Tibial nerve (tissue), 4 donors: Measurements from ENCODE around the gene COL4A1. TPM values are rescaled to one million over a fixed set of nuclear protein-coding genes. Genes with fewer than 3 reads are reported as not detected.
A peak's percentile ranks its signal among the peaks of the same experiment; 100 is the strongest.

Source experiments
- DNase-seq, 2 donors: peaks; one replicate each; pipeline ENCODE4 v3.0.0-alpha.2; 2019; ENCODE audit warnings: low spot score in 2 of 2
- H3K27ac ChIP-seq, 4 donors: fragments of 200-600 bp; sonication (generic) in 3 of 4; one replicate each; pipeline ENCODE4 v1.5.1; 2017 to 2019; ENCODE audit warnings: mild to moderate bottlenecking in 1 of 4
- H3K27me3 ChIP-seq, 2 donors: fragments of 200-600 bp; sonication (generic) in 1 of 2; one replicate each; pipeline versions ENCODE4 v1.5.1 to v1.6.0; 2017 to 2019
- H3K36me3 ChIP-seq, 3 donors: fragments of 200-600 bp; sonication (generic); one replicate each; pipeline ENCODE4 v1.5.1; 2018 to 2019
- H3K4me1 ChIP-seq, 4 donors: fragments of 200-600 bp; sonication (generic) in 3 of 4; one replicate each; pipeline ENCODE4 v1.5.1; 2017 to 2019
- H3K4me3 ChIP-seq, 4 donors: fragments of 200-600 bp; sonication (generic) in 3 of 4; one replicate each; pipeline ENCODE4 v1.5.1; 2017 to 2019; ENCODE audit warnings: mild to moderate bottlenecking in 1 of 4, moderate library complexity in 1 of 4
- H3K9me3 ChIP-seq, 4 donors: fragments of 200-600 bp; sonication (generic) in 3 of 4; one replicate each; pipeline ENCODE4 v1.5.1; 2017 to 2019
- CTCF ChIP-seq, 5 experiments: fragments of 200-600 bp in 3 of 5; fragments of 450-650 bp in 2 of 5; sonication (generic) in 3 of 5; IDR thresholded peaks; one replicate each; pipeline ENCODE4 v1.5.1; 2016 to 2019; ENCODE audit warnings: antibody characterized with exemption in 5 of 5, mild to moderate bottlenecking in 3 of 5, moderate library complexity in 2 of 5
- EP300 ChIP-seq, 2 donors: sonication (generic); formaldehyde crosslinking; IDR thresholded peaks; one replicate each; pipeline ENCODE4 v1.6.1; 2017; ENCODE audit warnings: antibody characterized with exemption in 2 of 2, mild to moderate bottlenecking in 1 of 2
- POLR2A ChIP-seq, 2 donors: fragments of 450-650 bp; IDR thresholded peaks; one replicate each; pipeline ENCODE4 v1.6.1; 2017; ENCODE audit warnings: antibody characterized with exemption in 2 of 2, mild to moderate bottlenecking in 2 of 2, moderate library complexity in 2 of 2
- WGBS, 2 donors: methylation state at CpG; one replicate each; pipeline ENCODE4 v1.1.5; 2018; 5-methylcytosine and 5-hydroxymethylcytosine counted together
- total RNA-seq, 4 donors: library from RNA; depleted of rRNA; stranded (reverse); fragments of >200 nt; gene quantifications; one replicate each; pipeline ENCODE4 v1.1.0, GENCODE V29; 2016

The COL4A1 gene
- total RNA-seq, 4 donors from 2014 or later: 385 to 583 (median 526) TPM

DNA sequence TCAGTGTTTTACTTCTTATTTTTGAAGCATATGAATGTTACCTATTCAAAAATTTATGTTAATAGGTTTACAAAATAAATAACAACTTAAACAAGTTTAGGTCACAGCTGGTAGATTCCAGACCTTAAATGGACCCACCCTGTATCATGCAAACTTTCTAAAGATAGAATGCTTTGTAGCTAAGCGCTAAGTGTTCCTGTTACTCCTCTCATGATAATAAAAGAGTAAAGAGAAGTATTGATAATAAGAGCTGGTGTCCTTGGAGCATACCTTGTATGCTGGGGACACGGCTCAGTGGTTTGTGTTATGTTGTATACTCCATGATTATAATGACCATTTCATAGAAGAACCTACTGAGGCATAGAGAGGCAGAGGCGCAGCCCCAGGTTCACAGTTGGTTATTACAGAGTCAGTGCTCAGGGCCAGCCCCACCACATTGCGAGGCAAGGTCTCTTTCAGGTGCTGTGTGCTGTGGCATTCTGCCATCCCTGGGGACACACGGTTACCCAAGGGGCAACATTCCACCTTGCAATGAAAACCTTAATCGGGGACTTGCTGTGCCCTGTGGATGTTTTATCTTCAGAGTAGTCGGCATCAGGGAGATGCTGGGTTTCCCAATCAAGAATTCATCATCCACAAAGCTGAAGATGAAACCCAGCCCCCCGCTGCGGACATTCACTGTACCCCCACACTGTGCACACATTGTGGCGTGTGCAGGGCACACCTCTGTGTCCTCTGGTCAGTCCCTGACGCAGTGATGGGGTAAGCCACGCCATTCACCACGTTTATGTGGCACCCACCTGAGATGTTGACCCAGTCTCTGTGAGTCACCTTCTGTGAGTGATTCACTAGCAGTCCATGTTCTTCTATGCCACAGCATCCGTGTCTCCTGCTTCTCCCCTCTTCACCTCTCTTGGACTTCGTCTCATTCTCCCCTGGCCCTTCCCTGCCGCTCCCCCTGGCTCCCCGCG lies 186.7 kb downstream of the COL4A1 start:
- TF ChIP-seq POLR2A (IDR thresholded peaks at IDR 0.05) (no peak), CTCF (IDR thresholded peaks at IDR 0.05) (no peak), EP300 (IDR thresholded peaks at IDR 0.05) (no peak)
- DNase-seq: no peak
- H3K4me3 ChIP-seq: no peak overlapping the region
- H3K9me3 ChIP-seq: no peaks in the 10 kb centered on the region
- H3K36me3 ChIP-seq: no peaks in the 10 kb centered on the region
- 87 to 93% methylated on average over 17 to 18 of the region's 18 CpGs for WGBS, 2 donors
- peaks cover 0 to 27% of the 10 kb centered on the region in 2 donors for H3K27me3 ChIP-seq
- H3K4me1 ChIP-seq: no peaks in the 10 kb centered on the region
- H3K27ac ChIP-seq: no peak overlapping the region

GRCh38 chr13:110118106-110118505 lies 188.9 kb downstream of the COL4A1 start:
- 73 to 77% methylated on average over 11 of the region's 11 CpGs for WGBS, 2 donors
- Histone ChIP-seq H3K27ac (no peak overlapping the region), H3K9me3 (no peaks in the 10 kb centered on the region), H3K4me1 (no peaks in the 10 kb centered on the region), H3K27me3 (peaks cover 0 to 27% of the 10 kb centered on the region in 2 donors), H3K36me3 (no peaks in the 10 kb centered on the region), H3K4me3 (no peak overlapping the region)
- TF ChIP-seq CTCF (IDR thresholded peaks at IDR 0.05) (no peak), POLR2A (IDR thresholded peaks at IDR 0.05) (no peak), EP300 (IDR thresholded peaks at IDR 0.05) (no peak)
- no peak for DNase-seq

GRCh38 chr13:110116072-110116487 lies 190.9 kb downstream of the COL4A1 start:
- H3K4me3 ChIP-seq: no peak overlapping the region
- WGBS, 2 donors: 30 to 36% methylated on average over 23 of the region's 23 CpGs
- H3K27me3 ChIP-seq: peaks cover 0 to 27% of the 10 kb centered on the region in 2 donors
- peak in 1 of 2 donors; percentile 44 for DNase-seq
- no peaks in the 10 kb centered on the region for H3K36me3 ChIP-seq
- H3K27ac ChIP-seq: no peak overlapping the region
- TF ChIP-seq CTCF (IDR thresholded peaks at IDR 0.05) (peak; percentile 56 to 65 (median 63)), POLR2A (IDR thresholded peaks at IDR 0.05) (no peak), EP300 (IDR thresholded peaks at IDR 0.05) (peak in 1 of 2 donors; percentile 9)
- no peaks in the 10 kb centered on the region for H3K9me3 ChIP-seq
- H3K4me1 ChIP-seq: no peaks in the 10 kb centered on the region

- H3K27me3 ChIP-seq: peaks cover 0 to 26% of the 10 kb centered on the region in 2 donors
- WGBS, 2 donors: 87 to 88% methylated on average over 5 of the region's 5 CpGs
- TF ChIP-seq POLR2A (IDR thresholded peaks at IDR 0.05) (no peak), EP300 (IDR thresholded peaks at IDR 0.05) (no peak), CTCF (IDR thresholded peaks at IDR 0.05) (no peak)
- DNase-seq: no peak
- peaks cover 0 to under 1% (median 0%) of the 10 kb centered on the region in 4 donors for H3K4me1 ChIP-seq
- H3K27ac ChIP-seq: no peak overlapping the region
- no peaks in the 10 kb centered on the region for H3K9me3 ChIP-seq
- H3K36me3 ChIP-seq: no peaks in the 10 kb centered on the region
- H3K4me3 ChIP-seq: no peak overlapping the region
Measured at GRCh38 chr13:110115591-110115990, 191.4 kb downstream of the COL4A1 start.

- no peaks in the 10 kb centered on the region for H3K9me3 ChIP-seq
- peaks cover 0 to 11% (median 2%) of the 10 kb centered on the region in 4 donors for H3K4me1 ChIP-seq
- WGBS, 2 donors: 80 to 89% methylated on average over 2 of the region's 2 CpGs
Measured at GRCh38 chr13:110114316-110114715, 192.6 kb downstream of the COL4A1 start.

More at GRCh38 chr13:110114316-110114715, 192.6 kb downstream of the COL4A1 start:
- no peak for DNase-seq
- no peak overlapping the region for H3K4me3 ChIP-seq
- H3K27ac ChIP-seq: no peak overlapping the region
- H3K36me3 ChIP-seq: no peaks in the 10 kb centered on the region
- H3K27me3 ChIP-seq: peaks cover 0 to 20% of the 10 kb centered on the region in 2 donors
- TF ChIP-seq POLR2A (IDR thresholded peaks at IDR 0.05): no peak
